ENCODE data around the gene CYTL1. TPM values are rescaled to one million over a fixed set of nuclear protein-coding genes. Genes with fewer than 3 reads are reported as not detected.

Gene CYTL1
- polyA plus RNA-seq, 1 donor from 2014 or later: not detected

DNA sequence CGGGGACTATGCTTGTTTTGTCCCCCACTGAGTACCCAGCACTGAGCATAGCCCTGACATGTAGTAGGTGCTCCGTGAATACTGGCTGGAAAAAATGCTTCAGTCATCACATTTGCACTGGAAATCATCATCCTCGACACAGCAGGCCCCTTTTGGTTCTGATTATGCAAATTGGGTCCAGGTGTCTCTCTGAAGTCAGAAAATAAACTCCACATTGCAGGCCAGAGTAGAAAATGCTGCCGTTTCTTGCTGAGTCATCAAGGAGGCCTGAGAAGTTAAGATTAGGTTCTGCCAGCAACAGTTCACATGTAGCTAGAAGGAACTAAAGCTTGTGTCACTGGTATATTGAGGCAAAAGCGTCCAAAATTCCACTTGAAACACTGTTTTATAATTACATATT is 17.0 kb upstream of the CYTL1 start:
- no peak overlapping the region for H2AFZ ChIP-seq (ENCODE audit: low read depth, low read length)
- H3K27me3 ChIP-seq (ENCODE audit: insufficient read depth, low read depth, low read length): no peaks in the 10 kb centered on the region
- no peak overlapping the region for H3K4me2 ChIP-seq (ENCODE audit: low read length)
- no peaks in the 10 kb centered on the region for H4K20me1 ChIP-seq (ENCODE audit: insufficient read depth)
- no peaks in the 10 kb centered on the region for H3K36me3 ChIP-seq (ENCODE audit: insufficient read depth, low read length)
- H3K27ac ChIP-seq (ENCODE audit: low read length): no peak overlapping the region
- H3K9ac ChIP-seq (ENCODE audit: low read length): no peak overlapping the region
- H3K9me3 ChIP-seq (ENCODE audit: low read length): no peaks in the 10 kb centered on the region
- no peaks in the 10 kb centered on the region for H3F3A ChIP-seq (ENCODE audit: insufficient read depth, low read length, poor library complexity, severe bottlenecking)
- H3K79me2 ChIP-seq (replicated peaks; ENCODE audit: insufficient read depth, low read length): no peaks in the 10 kb centered on the region
- no peak for TF ChIP-seq EP300 (conservative IDR thresholded peaks at IDR 0.05; ENCODE audit: poor library complexity, severe bottlenecking)
- TF ChIP-seq SMC3 (conservative IDR thresholded peaks at IDR 0.05; ENCODE audit: poor library complexity): no peak
- TF ChIP-seq, protein P1, sequence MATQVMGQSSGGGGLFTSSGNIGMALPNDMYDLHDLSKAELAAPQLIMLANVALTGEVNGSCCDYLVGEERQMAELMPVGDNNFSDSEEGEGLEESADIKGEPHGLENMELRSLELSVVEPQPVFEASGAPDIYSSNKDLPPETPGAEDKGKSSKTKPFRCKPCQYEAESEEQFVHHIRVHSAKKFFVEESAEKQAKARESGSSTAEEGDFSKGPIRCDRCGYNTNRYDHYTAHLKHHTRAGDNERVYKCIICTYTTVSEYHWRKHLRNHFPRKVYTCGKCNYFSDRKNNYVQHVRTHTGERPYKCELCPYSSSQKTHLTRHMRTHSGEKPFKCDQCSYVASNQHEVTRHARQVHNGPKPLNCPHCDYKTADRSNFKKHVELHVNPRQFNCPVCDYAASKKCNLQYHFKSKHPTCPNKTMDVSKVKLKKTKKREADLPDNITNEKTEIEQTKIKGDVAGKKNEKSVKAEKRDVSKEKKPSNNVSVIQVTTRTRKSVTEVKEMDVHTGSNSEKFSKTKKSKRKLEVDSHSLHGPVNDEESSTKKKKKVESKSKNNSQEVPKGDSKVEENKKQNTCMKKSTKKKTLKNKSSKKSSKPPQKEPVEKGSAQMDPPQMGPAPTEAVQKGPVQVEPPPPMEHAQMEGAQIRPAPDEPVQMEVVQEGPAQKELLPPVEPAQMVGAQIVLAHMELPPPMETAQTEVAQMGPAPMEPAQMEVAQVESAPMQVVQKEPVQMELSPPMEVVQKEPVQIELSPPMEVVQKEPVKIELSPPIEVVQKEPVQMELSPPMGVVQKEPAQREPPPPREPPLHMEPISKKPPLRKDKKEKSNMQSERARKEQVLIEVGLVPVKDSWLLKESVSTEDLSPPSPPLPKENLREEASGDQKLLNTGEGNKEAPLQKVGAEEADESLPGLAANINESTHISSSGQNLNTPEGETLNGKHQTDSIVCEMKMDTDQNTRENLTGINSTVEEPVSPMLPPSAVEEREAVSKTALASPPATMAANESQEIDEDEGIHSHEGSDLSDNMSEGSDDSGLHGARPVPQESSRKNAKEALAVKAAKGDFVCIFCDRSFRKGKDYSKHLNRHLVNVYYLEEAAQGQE (IDR thresholded peaks at IDR 0.05; ENCODE audit: borderline replicate concordance): no peak
- no peak for TF ChIP-seq MXI1 (conservative IDR thresholded peaks at IDR 0.05; ENCODE audit: poor library complexity, severe bottlenecking)
- TF ChIP-seq EZH2 (IDR thresholded peaks at IDR 0.05; ENCODE audit: borderline replicate concordance, insufficient read depth, low read length, poor library complexity, severe bottlenecking): no peak
- no peak for TF ChIP-seq TAF1 (IDR thresholded peaks at IDR 0.05; ENCODE audit: low read depth)
- TF ChIP-seq RAD21 (conservative IDR thresholded peaks at IDR 0.05): no peak
- H3K9me2 ChIP-seq (ENCODE audit: insufficient read depth, low read length): no peaks in the 10 kb centered on the region
- H3K4me3 ChIP-seq (ENCODE audit: low read length): no peak overlapping the region

DNA sequence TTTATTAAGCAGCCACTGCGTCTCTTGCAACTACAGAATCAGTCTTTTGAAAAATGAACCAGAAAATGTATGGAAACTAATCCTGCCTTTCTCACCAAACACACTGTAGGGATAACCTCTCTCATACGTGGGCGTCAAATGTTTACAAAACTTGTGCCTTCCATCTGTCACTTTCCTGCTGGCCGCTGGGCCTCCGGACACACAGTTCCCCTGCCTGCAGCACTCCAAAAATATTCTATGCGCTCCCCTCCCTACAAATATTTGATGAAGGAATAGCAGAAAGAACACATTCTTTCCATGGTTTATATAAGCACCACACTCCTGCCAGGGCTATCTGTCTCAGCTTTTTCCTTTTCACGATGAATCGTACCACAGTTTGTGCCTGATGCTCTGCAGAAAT is 14.9 kb upstream of the CYTL1 start:
- Histone ChIP-seq H3K4me2 (ENCODE audit: low read length) (no peak overlapping the region), H3K27ac (ENCODE audit: low read length) (no peak overlapping the region)
- no peak for TF ChIP-seq MXI1 (conservative IDR thresholded peaks at IDR 0.05; ENCODE audit: poor library complexity, severe bottlenecking)
- TF ChIP-seq EP300 (conservative IDR thresholded peaks at IDR 0.05; ENCODE audit: poor library complexity, severe bottlenecking): no peak
- TF ChIP-seq POLR2AphosphoS5 (IDR thresholded peaks at IDR 0.05): no peak
- no peak for TF ChIP-seq RAD21 (conservative IDR thresholded peaks at IDR 0.05)
- TF ChIP-seq, protein P2, sequence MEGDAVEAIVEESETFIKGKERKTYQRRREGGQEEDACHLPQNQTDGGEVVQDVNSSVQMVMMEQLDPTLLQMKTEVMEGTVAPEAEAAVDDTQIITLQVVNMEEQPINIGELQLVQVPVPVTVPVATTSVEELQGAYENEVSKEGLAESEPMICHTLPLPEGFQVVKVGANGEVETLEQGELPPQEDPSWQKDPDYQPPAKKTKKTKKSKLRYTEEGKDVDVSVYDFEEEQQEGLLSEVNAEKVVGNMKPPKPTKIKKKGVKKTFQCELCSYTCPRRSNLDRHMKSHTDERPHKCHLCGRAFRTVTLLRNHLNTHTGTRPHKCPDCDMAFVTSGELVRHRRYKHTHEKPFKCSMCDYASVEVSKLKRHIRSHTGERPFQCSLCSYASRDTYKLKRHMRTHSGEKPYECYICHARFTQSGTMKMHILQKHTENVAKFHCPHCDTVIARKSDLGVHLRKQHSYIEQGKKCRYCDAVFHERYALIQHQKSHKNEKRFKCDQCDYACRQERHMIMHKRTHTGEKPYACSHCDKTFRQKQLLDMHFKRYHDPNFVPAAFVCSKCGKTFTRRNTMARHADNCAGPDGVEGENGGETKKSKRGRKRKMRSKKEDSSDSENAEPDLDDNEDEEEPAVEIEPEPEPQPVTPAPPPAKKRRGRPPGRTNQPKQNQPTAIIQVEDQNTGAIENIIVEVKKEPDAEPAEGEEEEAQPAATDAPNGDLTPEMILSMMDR (IDR thresholded peaks at IDR 0.05; ENCODE audit: poor library complexity, severe bottlenecking): no peak
- no peak for TF ChIP-seq EZH2 (IDR thresholded peaks at IDR 0.05; ENCODE audit: borderline replicate concordance, insufficient read depth, low read length, poor library complexity, severe bottlenecking)
- no peak for TF ChIP-seq SMC3 (conservative IDR thresholded peaks at IDR 0.05; ENCODE audit: poor library complexity)
- TF ChIP-seq TAF1 (IDR thresholded peaks at IDR 0.05; ENCODE audit: low read depth): no peak
- TF ChIP-seq, protein P1 (IDR thresholded peaks at IDR 0.05; ENCODE audit: borderline replicate concordance): no peak

More for the DNA sequence above, 14.9 kb upstream of the CYTL1 start:
- Histone ChIP-seq H3K9me3 (ENCODE audit: low read length) (no peaks in the 10 kb centered on the region), H3K36me3 (ENCODE audit: insufficient read depth, low read length) (no peaks in the 10 kb centered on the region), H4K20me1 (ENCODE audit: insufficient read depth) (no peaks in the 10 kb centered on the region), H3K9ac (ENCODE audit: low read length) (no peak overlapping the region), H3K4me3 (ENCODE audit: low read length) (no peak overlapping the region), H3K27me3 (ENCODE audit: insufficient read depth, low read depth, low read length) (no peaks in the 10 kb centered on the region), H3F3A (ENCODE audit: insufficient read depth, low read length, poor library complexity, severe bottlenecking) (no peaks in the 10 kb centered on the region), H3K79me2 (replicated peaks; ENCODE audit: insufficient read depth, low read length) (no peaks in the 10 kb centered on the region), H3K9me2 (ENCODE audit: insufficient read depth, low read length) (no peaks in the 10 kb centered on the region), H2AFZ (ENCODE audit: low read depth, low read length) (no peak overlapping the region)
